GM12801 (cell line): ENCODE results near the gene FAM149A.

ENCODE experiments used
- CTCF ChIP-seq: IDR thresholded peaks from one replicate; pipeline ENCODE4 v1.5.1; 2011; ENCODE audit warnings: control low read depth; ENCODE audit not compliant: insufficient read length; ENCODE audit errors: extremely low read depth

Gene FAM149A

GRCh38 chr4:186107947-186108346 is 3.4 kb downstream of the FAM149A start:
- TF ChIP-seq CTCF: no peak

- TF ChIP-seq CTCF: no peak
These were observed 3.9 kb downstream of the FAM149A start for GRCh38 chr4:186108391-186108790.

GRCh38 chr4:186109245-186109644 is 4.7 kb downstream of the FAM149A start:
- TF ChIP-seq CTCF: no peak

GRCh38 chr4:186116697-186117096 is 12.2 kb downstream of the FAM149A start:
- no peak for TF ChIP-seq CTCF

GRCh38 chr4:186118582-186118981 is 14.1 kb downstream of the FAM149A start:
- no peak for TF ChIP-seq CTCF

GRCh38 chr4:186121057-186121456 is 16.6 kb downstream of the FAM149A start:
- no peak for TF ChIP-seq CTCF

- no peak for TF ChIP-seq CTCF
These were observed 24.3 kb downstream of the FAM149A start for GRCh38 chr4:186128842-186129241.

- no peak for TF ChIP-seq CTCF
These were observed 27.4 kb downstream of the FAM149A start for GRCh38 chr4:186131935-186132334.
